ENCODE results near the gene ZNF654.
A peak's percentile ranks its signal among the peaks of the same experiment; 100 is the strongest.
"Not testable (repeated sequence)": the region's sequence is repeated elsewhere in the genome, so short reads cannot be mapped to it uniquely, and the experiment has no call there.

The ZNF654 gene

DNA sequence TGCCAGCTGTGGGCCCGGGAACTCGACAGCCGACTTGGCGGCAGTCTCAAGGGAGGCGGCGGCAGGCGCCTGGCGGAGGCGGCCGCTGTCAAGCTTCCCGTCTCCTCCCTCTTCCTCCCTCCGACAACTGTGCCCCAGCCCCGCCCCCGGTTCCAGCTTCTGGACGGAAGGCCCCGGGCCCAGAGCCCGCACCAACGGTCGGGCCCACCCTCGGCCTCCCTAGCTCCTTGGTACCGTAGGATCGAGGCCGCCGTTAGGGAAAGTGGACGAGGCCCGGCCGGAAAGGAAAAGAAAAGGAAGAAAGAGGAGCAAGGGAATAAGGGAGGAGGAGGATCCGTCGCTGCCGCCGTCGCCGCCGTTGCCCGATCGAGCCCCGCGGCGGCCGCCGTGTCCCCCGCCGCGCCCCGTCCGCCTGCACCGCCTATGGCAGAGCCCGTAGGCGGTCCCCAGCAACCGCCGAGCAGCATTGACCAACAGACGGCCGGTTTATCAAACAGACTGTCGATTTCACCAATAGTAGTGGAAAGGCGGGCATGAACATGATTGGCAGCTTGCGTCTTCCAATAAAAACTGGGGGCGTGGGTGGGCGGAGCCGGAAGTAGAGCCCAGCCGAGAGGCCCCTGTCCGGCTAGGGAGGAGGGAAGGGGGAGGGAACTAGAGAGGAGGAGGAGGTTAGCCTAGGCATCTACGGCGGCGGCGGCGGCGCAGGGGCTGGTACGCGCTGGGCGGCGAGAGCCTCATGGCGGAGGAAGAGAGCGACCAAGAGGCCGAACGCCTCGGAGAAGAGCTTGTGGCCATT, at the start of gene ZNF654, which contains the start of gene CGGBP1:
TSS of gene ZNF654 (plus strand) at position 675 of the 799 bp plus-strand sequence. CDS start at position 740, 65 bp downstream.
TSS of gene CGGBP1 (minus strand) at position 425 of the 799 bp plus-strand sequence. CDS start 3,029 bp downstream, outside the sequence.
- peak; percentile 98 for DNase-seq (ENCODE audit: low spot score)

DNA sequence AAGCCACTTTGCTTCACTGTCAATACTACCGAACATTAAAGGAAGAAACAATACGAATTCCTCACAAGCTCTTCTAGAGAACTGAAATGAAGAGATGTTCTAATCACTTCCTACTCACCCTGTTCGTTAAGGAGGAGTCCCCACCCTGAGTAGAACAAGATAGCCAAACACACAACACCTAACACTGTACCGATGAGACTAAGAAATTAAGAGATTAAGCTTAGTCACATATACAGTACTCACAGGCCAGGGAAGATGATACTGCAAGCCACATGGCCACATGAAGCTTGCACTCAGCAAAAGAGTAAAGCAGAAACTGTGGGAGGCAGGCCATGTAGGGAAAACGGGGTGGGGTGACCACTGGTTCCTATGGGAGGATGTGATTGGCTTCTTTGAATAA, 48.2 kb upstream of the ZNF654 start:
- DNase-seq (ENCODE audit: low spot score): no peak

DNA sequence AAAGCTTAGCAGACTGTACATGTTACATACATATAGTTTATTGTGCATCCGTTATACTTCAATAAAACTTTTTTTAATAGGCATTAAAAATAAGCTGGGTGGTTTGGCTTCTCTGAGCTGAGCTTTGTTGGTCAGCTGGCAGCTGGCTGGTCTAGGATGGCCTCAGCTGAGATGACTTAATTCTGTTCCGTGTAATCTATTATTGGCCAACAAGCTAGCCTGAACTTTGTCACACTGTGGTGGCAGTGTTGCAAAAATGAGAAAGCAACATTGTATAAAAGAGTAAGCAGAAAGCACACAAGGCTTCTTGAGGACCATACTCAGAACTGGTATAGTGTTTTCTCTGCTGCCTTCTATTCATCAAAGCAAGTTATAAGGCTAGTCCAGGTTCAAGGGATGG, 45.5 kb upstream of the ZNF654 start:
- no peak for DNase-seq (ENCODE audit: low spot score)

DNA sequence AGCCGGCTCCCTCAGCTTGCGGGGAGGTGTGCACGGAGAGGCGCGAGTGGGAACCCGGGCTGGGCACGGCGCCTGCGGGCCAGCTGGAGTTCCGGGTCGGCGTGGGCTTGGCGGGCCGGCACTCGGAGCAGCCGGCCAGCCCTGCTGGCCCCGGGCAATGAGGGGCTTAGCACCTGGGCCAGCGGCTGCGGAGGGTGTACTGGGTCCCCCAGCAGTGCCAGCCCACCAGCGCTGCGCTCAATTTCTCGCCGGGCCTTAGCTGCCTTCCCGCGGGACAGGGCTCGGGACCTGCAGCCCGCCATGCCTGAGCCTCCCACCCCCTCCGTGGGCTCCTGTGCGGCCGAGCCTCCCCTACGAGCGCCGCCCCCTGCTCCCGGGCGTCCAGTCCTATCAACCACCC, 43.4 kb upstream of the ZNF654 start:
- DNase-seq (ENCODE audit: low spot score): not testable (repeated sequence)

DNA sequence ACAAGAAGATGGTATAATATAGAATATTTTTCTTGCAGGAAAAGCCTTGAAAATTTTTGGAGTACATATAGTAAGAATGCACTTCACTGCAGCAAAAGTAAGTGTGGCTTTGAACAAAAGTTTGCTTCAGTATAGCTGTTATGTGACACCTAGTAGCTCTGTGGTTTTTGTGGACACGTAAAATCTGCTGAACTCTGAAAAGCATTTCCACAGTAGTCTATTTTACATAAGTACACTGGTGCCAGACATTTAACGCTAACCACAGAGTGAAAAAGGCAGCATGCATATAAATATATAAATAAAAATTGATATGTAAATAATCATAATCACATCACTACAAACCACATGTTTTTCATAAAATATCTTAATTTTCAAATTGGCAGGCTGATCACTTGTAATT, 40.0 kb upstream of the ZNF654 start:
- DNase-seq (ENCODE audit: low spot score): no peak

DNA sequence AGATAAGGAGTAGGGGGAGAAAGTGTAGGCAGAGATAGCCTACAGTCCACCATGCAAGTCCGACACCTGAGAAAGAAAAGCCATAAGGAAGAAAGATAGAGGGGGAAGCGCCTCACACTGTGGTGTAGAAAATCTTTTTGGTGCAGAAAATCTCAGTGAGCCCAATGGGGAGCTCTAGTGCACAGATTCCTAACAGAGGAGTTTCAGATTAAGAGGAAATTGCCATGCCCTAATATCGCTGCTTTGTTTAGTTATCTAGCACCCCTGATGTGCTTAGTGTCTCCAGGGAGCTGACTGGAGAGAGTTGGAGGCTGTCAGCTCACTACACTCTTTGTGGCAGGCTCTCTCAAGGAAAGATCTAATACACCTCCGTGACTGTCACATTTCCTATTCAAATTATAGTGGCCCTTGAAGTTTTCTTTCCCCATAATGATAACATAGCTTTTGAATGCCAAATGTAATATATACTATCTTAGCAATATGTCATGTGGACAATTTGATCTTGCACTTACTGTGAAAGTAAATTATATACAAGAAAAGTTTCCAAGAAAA, 34.0 kb upstream of the ZNF654 start:
- no peak for DNase-seq (ENCODE audit: low spot score)

DNA sequence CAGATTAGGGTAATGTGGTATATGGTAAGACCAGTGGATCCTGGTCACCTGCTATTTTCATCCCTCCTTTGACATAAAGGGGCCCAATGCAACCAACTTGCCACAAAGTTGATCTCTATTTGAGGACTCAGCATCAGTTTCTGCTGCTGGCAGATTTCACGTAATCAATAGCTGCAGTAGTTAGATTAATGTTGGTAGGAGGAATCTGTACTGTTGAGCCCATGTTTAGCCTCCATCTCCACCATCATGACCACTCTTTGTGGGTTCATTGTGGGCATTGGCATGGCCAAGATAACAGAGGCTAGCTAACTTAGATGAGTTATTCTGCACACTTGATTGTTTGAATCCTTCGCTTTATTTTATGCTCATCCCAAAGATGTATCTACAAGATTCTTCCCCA, 30.2 kb upstream of the ZNF654 start:
- DNase-seq (ENCODE audit: low spot score): no peak

DNA sequence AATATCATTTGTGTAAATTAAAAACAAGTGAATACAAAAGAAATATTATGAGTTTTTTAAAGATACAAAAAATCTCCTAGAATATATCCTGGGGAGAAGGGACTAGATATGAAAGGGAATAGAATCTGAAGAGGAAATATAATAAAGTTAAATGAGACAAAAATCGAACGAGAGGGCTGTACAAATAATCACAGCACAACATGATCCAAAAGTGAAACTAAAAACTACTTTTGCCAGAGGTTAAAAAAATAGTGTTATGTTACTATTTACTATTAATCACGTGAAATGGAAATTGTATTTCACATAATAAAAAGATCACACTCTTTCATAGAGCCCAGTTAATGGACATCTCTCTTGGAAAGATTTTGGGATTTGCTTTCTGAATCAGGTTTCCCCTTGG, 28.8 kb upstream of the ZNF654 start:
- no peak for DNase-seq (ENCODE audit: low spot score)

DNA sequence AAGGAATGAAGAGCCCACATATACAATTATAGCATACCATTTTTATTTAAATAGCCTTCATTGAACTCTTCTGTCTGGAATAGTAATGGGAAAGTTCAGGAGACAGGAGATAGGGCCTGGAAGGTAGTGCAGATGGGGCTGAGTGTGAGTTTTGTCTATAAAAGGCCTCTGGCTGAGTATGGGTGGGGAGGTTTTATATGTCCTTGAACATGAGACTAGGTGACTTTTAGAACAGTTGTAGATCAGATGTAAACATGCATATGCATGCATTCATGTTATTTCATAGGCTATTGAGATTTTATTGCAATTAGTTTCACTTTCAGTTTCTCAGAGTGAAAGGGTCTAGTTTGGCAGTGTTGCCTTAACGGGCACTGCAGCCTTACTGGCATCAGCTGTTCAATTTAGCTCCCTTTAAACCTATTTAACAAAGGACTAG, 27.4 kb upstream of the ZNF654 start:
- DNase-seq (ENCODE audit: low spot score): peak; percentile 46

DNA sequence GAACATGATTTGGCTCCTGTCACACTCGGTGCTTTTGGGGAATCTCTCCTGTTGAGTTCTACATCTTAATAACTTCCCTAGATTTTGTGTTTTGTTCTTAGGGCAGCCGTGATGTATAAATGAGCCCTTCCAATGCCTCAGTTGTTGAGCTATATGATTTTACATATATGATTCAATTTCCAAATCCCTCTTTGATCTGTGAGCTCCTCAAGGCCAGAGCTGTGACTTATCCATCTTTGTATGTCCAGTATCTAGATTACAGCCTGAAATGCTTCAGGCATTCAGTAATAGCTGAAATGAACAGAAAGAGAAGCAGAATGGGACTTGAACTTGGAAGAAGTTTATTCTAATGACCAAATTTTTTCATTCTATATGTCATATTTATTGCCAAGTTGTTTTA, 26.8 kb upstream of the ZNF654 start:
- no peak for DNase-seq (ENCODE audit: low spot score)

DNA sequence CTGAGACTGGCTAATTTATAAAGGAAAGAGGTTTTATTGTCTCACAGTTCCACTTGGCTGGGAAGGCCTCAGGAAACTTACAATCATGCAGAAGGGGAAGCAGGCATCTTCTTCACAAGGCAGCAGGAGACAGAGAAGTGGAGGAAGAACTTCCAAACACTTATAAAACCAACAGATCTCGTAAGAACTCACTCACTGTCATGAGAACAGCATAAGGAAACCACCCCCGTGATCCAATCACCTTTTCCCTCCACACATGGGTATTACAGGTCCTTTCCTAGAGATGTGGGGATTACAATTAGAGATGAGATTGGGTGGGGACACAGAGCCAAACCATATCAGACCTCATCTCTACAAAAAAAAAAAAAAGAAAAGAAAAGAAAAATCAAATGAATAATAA, 26.0 kb upstream of the ZNF654 start:
- DNase-seq (ENCODE audit: low spot score): no peak

DNA sequence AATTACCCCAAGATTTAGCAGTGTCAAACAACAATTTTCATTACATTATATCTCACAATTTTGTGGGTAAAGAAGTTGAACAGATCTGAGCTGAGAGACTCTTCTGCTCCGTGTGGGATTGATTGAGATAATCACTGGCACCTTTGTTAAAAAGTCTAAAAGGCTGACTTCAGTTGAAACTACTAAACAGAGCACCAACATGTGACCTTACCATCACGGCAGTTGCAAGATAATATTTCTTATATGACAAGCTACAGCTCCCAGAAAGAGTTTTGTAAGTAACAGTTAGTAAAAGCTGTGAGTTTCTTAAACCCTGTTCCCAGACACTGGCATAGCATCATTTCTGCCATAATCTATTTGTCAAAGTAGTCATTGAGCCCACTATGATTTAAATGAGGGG, 25.2 kb upstream of the ZNF654 start:
- no peak for DNase-seq (ENCODE audit: low spot score)

DNA sequence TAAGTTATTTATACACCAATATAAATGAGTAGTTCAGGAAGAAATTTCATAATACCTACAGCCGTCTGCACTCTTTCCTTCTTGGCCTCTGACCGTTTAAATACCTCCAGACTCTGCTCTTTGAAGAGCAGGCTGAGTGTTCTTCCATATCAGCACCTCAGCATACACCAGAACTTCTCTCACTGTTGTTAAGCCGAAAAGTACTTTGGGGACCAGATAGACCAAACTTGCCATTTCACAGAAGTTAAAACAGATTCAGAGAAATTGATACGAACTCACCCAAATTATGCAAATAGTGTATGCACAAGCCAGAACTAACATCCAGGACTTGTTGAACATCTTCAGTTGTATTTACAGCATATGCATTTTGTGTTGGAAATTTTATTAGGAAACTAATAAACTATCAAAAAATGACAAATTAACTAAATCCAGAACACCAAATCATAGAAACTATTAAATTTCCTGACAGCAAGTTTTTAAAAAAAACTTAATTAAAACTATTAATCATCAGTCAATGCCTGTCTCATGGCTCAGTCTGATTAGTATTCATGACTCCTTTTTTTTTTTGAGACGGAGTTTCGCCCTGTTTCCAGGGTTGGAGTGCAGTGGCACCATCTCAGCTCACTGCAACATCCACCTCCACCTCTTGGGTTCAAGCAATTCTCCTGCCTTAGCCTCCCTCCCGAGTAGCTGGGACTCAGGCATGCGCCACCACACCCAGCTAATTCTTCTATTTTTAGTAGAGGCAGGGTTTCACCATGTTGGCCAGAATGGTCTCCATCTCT, 24.4 kb upstream of the ZNF654 start:
- no peak for DNase-seq (ENCODE audit: low spot score)

DNA sequence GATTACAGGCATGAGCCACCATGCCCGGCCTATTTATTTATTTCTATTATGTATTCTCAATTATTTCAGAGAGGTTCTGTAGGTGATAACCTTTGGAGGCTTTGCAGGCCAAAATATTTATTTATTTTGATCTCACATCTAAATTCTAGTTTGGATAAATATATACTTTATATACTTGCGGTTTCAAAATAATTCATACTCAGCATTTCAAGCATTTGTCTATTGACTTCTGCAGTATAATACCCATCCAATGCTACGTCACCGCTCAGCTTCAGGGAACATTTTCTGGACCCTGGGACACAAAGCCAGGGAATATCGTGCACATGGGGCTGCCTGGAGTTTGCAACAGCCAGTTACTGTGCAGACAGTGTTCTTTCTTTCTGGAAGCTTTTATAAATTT, 22.8 kb upstream of the ZNF654 start:
- no peak for DNase-seq (ENCODE audit: low spot score)

DNA sequence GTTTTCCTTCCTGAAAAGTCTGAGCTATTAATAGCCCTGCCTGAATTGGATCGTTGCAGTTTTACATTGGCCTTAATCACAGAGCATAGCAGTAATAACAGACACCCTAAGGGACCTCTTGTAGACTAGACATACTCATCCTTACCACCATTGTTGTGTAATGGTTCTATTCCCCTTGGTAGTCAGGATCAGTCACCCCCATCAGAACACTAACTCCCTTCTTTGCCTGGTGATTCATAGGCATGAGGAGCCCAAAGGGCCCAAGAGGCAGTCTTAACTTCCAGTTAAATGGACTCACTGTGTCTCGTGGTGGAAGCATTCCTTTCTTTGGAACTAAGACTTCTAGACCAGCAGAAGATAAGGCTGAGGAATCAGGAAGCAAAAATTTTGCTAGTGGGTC, 20.5 kb upstream of the ZNF654 start:
- no peak for DNase-seq (ENCODE audit: low spot score)

DNA sequence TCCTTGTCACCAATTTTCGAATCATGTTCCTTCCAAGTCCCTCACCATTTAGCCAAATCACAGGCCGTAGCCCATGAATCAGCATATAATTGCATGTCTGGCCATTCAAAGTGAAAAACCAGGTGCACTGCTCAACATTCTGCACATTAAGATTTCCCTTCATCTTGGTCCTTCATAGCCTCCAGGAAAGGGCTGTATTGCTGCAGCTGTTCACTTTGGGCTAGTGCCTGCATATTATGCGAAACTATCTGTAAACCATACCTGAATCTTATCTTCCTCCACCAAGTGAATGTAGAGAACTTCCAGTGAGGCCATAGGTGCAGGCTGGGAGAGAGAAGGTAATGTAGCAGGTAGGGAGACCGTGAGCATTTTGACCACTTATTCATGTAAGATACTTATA, 18.5 kb upstream of the ZNF654 start:
- DNase-seq (ENCODE audit: low spot score): no peak

DNA sequence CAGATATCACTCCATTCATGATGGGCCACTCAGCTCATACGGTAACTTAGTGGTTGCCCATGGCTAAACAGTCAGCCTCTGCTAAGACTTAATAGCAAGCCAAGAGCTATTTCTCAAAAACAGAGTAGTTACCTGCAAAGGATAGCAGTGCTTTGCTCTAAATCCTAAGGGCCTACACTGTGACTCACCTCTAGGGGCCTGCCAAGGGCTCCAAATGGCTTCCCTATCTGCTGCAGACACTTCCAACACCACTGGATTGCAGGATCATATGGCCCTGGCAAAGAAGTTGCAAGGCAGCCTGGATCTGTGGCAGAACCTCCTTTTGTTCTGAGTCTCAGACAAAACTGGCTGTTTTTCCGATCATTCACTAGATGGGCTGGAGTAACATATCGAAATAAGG, 18.1 kb upstream of the ZNF654 start:
- DNase-seq (ENCODE audit: low spot score): no peak

DNA sequence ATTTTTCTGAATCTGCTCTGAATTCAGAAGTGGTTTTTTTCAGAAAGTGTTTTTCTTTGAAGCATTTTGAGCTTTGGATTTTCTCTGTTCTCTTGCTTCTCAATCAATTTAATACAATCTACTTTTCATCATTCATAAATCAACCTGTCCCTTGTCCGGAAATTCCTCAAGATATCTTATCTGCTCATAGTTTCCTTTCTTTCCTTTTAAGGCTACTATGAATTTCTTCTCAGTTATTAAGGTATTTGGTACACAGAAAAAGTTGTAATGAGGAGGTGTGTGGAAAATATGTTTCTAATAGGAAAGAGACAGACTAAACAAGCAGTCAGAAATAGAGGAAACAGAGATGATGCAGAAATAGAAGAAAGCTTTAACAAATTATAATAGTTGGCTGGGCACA, 14.6 kb upstream of the ZNF654 start:
- DNase-seq (ENCODE audit: low spot score): no peak

DNA sequence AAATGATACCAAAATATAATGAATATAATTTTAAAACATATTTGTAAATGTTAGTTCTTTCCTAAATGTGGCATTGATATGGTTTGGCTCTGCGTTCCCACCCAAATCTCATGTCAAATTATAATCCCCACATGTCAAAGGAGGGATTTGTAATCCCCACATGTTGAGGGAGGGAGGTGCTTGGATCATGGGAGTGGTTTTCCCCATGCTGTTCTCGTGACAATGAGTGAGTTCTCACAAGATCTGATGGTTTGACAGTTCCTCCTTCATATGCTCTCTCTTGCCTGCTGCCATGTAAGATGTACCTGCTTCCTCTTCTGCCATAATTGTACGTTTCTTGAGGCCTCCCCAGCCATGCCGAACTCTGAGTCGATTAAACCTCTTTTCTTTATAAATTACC, 12.3 kb upstream of the ZNF654 start:
- no peak for DNase-seq (ENCODE audit: low spot score)

DNA sequence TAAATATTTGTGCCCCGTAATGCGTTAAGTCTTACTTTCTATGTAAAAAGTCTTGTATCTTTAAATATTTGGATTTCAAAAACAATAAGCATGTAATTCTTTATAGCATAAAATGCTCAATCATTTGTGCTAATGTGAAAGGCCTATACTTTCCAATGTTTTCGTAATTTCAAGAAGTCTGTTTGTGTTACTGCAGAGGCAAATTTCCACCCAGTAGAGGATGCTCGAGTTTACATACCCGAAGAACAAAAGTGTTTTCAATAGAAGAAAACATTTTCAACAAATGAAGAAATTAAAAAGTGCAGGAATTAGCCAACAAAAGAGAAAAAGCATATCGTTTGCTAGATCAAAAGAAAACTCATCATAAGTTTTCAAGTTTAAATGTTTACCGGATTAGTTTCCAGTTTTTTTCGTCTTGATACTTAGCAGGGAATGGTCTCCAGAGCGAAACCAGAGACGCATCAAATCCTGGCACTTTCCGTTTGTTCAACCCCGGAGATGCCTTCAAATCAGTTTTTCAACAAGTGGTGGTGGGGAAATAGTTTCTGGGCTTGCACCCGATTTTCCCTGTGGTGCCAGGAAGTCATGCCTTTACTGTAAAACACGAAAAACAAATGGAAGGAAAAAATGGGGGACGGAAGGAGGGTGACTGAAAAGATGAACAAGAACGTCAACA, 1.3 kb upstream of the ZNF654 start:
- no peak for DNase-seq (ENCODE audit: low spot score)

DNA sequence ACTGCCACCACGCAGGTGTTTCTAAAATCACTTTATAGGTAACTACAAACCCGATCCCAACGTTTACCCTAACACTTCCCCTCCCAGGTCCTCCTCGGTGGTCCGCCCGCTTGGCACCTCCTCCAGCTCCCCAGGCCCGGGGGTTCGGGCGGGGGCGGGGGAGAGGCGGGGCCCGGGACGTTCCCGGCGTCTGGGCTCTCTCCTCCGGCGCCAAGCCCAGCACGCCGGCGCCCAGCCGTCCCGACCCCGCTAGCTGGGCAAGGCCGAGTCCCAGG, 812 bp upstream of the ZNF654 start:
- peak; percentile 89 for DNase-seq (ENCODE audit: low spot score)

DNA sequence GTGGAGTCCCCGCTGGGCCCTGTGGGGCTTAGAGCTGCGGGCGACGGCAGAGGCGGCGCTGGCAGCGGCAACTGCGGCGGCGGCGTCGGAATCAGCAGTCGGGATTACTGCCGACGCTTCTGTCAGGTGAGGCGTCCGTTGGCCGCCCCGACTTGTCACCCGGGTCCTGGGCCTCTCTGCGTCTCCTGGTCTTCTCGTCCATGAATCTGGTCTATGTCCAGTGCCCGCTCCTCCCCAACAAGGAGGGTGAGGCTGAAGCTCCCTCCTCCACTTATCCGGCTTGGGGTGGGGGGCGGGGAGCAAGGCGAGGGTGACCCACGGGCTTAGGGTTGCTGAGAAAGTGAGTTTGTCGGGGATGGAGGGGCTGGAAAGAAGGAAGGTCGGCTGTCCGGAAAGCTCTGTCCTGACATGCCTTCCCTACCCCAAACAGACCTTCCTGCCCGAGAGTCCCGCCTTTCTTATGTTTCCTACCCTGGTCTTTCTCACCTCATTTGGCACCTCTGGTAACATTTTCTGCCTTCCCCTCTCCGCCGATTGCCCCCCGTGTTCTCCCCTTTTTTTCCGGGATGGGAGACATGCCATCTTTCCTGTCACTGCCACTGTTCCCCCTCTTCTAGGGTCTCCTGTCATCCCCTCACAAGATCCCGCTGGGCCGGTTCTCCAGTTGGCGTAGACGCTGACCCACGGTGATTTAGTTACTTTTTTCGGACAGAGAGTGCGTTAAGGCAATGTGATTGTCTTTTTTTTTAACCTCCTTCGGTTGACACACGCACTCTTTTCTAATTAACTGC, 520 bp downstream of the ZNF654 start:
- DNase-seq (ENCODE audit: low spot score): no peak

Data from kidney capillary endothelial cell (primary cell).